HEK293 (cell line): Measurements from ENCODE around the gene SLC16A4.
"Not testable (repeated sequence)": the region's sequence is repeated elsewhere in the genome, so short reads cannot be mapped to it uniquely, and the experiment has no call there.

Experiments used
- CTCF ChIA-PET: fragments of 350-600 bp; formaldehyde crosslinking; extraction: SDS; loops from one replicate; lab custom pipeline; 2021; ENCODE audit warnings: antibody characterized with exemption; lab: Yijun Ruan, JAX
- POLR2A ChIA-PET: fragments of 300-600 bp; formaldehyde crosslinking; extraction: SDS; loops from one replicate; lab custom pipeline; 2020; ENCODE audit warnings: antibody characterized with exemption, inconsistent platforms; lab: Yijun Ruan, JAX
- H3K27ac ChIP-seq: fragments of 200-500 bp; sonication (Bioruptor generic); 2 replicates; pipeline ENCODE4 v1.5.1; 2014; ENCODE audit warnings: low read depth, low read length, control low read depth, inconsistent platforms; ENCODE audit errors: extremely low read depth
- H3K36me3 ChIP-seq, 2 experiments: fragments of 200-500 bp in 1 of 2; sonication (Bioruptor generic) in 1 of 2; 1 replicate in 1 of 2; 2 replicates in 1 of 2; pipeline ENCODE4 v1.5.1; 2014 to 2017; ENCODE audit warnings: inconsistent platforms in 2 of 2, low read length in 2 of 2; ENCODE audit not compliant: control insufficient read depth in 2 of 2, insufficient read depth in 1 of 2
- H3K4me1 ChIP-seq: fragments of 200-500 bp; sonication (Bioruptor generic); 2 replicates; pipeline ENCODE4 v1.5.1; 2014; ENCODE audit warnings: mild to moderate bottlenecking, low read length, inconsistent platforms; ENCODE audit not compliant: control insufficient read depth, insufficient read depth
- H3K4me3 ChIP-seq: 2 replicates; pipeline ENCODE4 v1.5.1; 2011; ENCODE audit warnings: low read depth, mild to moderate bottlenecking, control low read depth, low read length, moderate library complexity
- H3K9me3 ChIP-seq: fragments of 200-500 bp; sonication (Bioruptor generic); 2 replicates; pipeline ENCODE4 v1.5.1; 2014; ENCODE audit warnings: low read depth, low read length, inconsistent platforms; ENCODE audit not compliant: control insufficient read depth, insufficient read depth
- MYNN ChIP-seq: fragments of 450-650 bp; formaldehyde crosslinking; IDR thresholded peaks from 2 replicates; pipeline ENCODE4 v1.5.1; 2016; ENCODE audit warnings: missing biosample characterization, missing genetic modification characterization, borderline replicate concordance
- OVOL3 ChIP-seq: fragments of 450-650 bp; formaldehyde crosslinking; IDR thresholded peaks from 2 replicates; pipeline ENCODE4 v1.5.1; 2016; ENCODE audit warnings: missing biosample characterization, missing genetic modification characterization
- SCRT1 ChIP-seq: fragments of 450-650 bp; formaldehyde crosslinking; IDR thresholded peaks from 2 replicates; pipeline ENCODE4 v1.5.1; 2016; ENCODE audit warnings: missing biosample characterization, missing genetic modification characterization, borderline replicate concordance
- ZBTB8A ChIP-seq: fragments of 450-650 bp; formaldehyde crosslinking; IDR thresholded peaks from 2 replicates; pipeline ENCODE4 v1.5.1; 2016; ENCODE audit warnings: missing biosample characterization, missing genetic modification characterization
- ZFHX2 ChIP-seq: fragments of 450-650 bp; formaldehyde crosslinking; conservative IDR thresholded peaks from 2 replicates; pipeline ENCODE4 v1.5.1; 2016; ENCODE audit warnings: missing biosample characterization, missing genetic modification characterization
- ZNF114 ChIP-seq: fragments of 450-650 bp; formaldehyde crosslinking; IDR thresholded peaks from 2 replicates; pipeline ENCODE4 v1.5.0; 2017; ENCODE audit warnings: missing biosample characterization, missing genetic modification characterization
- ZNF266 ChIP-seq: fragments of 450-650 bp; formaldehyde crosslinking; IDR thresholded peaks from 2 replicates; pipeline ENCODE4 v1.5.1; 2016; ENCODE audit warnings: missing biosample characterization, missing genetic modification characterization, low read depth
- ZNF292 ChIP-seq: fragments of 450-650 bp; formaldehyde crosslinking; IDR thresholded peaks from 2 replicates; pipeline ENCODE4 v1.5.1; 2016; ENCODE audit warnings: low read depth, missing biosample characterization, missing genetic modification characterization, borderline replicate concordance
- ZNF473 ChIP-seq: fragments of 450-650 bp; formaldehyde crosslinking; IDR thresholded peaks from 2 replicates; pipeline ENCODE4 v1.5.1; 2017; ENCODE audit warnings: missing biosample characterization, missing genetic modification characterization
- ZNF560 ChIP-seq: fragments of 450-650 bp; formaldehyde crosslinking; IDR thresholded peaks from 2 replicates; pipeline ENCODE4 v1.5.1; 2017; ENCODE audit warnings: missing biosample characterization, missing genetic modification characterization, borderline replicate concordance
- ZNF664 ChIP-seq: fragments of 450-650 bp; formaldehyde crosslinking; IDR thresholded peaks from 2 replicates; pipeline ENCODE4 v1.5.1; 2016; ENCODE audit warnings: missing biosample characterization, missing genetic modification characterization
- ZNF707 ChIP-seq: fragments of 450-650 bp; formaldehyde crosslinking; IDR thresholded peaks from 2 replicates; pipeline ENCODE4 v1.5.1; 2016; ENCODE audit warnings: missing biosample characterization, missing genetic modification characterization
- ZSCAN16 ChIP-seq: fragments of 450-650 bp; formaldehyde crosslinking; IDR thresholded peaks from 2 replicates; pipeline ENCODE4 v1.5.1; 2016; ENCODE audit warnings: missing biosample characterization, missing genetic modification characterization
- TF ChIP-seq, protein P1 (sequence below): fragments of 450-650 bp; formaldehyde crosslinking; IDR thresholded peaks from 2 replicates; pipeline ENCODE4 v1.5.1; 2016; ENCODE audit warnings: missing biosample characterization, missing genetic modification characterization
- TF ChIP-seq, protein P2 (sequence below): fragments of 450-650 bp; formaldehyde crosslinking; IDR thresholded peaks from 2 replicates; pipeline ENCODE4 v1.5.1; 2017; ENCODE audit warnings: missing biosample characterization, missing genetic modification characterization
- TF ChIP-seq, protein P3 (sequence below): IDR thresholded peaks from 2 replicates; pipeline ENCODE4 v1.6.1; 2011; ENCODE audit warnings: mild to moderate bottlenecking, low read depth, low read length, borderline replicate concordance

Gene SLC16A4

DNA sequence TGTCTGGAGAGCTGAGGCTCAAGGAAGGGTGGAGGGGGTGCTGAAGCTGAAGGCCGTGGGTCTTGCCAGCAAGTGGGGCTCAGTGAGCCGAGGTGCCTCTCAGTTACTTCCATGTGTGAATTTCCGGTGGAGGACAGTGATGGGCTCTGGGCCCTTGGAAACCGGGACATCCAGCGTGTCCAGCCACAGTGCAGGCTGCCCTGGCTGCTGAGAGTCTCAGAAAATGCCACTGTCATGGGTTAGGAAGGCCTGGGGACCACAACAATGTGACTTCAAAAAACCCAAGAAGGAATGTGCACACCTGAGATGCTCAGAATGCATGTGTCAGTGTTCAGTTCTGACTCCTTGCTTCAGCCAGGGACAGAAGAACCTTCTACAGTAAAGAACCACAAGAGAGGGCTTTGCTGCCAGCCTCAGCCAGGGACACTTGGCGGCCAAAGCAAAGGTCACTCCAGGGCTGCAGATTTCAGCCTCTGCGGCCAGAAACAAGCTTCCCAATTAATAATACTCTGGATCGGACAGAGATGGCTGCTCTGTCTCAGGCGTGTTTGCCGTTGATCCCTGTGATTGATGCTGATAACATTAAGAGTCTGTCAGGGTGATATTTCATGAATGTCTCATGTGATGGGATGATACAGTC, 29.3 kb upstream of the SLC16A4 start:
- Histone ChIP-seq H3K4me1 (no peaks in the 10 kb centered on the region), H3K4me3 (no peak overlapping the region), H3K27ac (no peak overlapping the region), H3K36me3 (no peaks in the 10 kb centered on the region), H3K9me3 (no peaks in the 10 kb centered on the region)
- TF ChIP-seq ZFHX2 (tag by site-specific recombination) (no peak), ZSCAN16 (tag by site-specific recombination) (no peak), ZNF473 (tag by site-specific recombination) (no peak), ZNF114 (tag by site-specific recombination) (no peak), MYNN (no peak), ZNF292 (tag by site-specific recombination) (no peak), ZNF266 (tag by site-specific recombination) (no peak), OVOL3 (tag by site-specific recombination) (no peak), ZNF560 (tag by site-specific recombination) (no peak)
- TF ChIP-seq, protein P1, sequence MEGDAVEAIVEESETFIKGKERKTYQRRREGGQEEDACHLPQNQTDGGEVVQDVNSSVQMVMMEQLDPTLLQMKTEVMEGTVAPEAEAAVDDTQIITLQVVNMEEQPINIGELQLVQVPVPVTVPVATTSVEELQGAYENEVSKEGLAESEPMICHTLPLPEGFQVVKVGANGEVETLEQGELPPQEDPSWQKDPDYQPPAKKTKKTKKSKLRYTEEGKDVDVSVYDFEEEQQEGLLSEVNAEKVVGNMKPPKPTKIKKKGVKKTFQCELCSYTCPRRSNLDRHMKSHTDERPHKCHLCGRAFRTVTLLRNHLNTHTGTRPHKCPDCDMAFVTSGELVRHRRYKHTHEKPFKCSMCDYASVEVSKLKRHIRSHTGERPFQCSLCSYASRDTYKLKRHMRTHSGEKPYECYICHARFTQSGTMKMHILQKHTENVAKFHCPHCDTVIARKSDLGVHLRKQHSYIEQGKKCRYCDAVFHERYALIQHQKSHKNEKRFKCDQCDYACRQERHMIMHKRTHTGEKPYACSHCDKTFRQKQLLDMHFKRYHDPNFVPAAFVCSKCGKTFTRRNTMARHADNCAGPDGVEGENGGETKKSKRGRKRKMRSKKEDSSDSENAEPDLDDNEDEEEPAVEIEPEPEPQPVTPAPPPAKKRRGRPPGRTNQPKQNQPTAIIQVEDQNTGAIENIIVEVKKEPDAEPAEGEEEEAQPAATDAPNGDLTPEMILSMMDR: no peak
- TF ChIP-seq, protein P2, sequence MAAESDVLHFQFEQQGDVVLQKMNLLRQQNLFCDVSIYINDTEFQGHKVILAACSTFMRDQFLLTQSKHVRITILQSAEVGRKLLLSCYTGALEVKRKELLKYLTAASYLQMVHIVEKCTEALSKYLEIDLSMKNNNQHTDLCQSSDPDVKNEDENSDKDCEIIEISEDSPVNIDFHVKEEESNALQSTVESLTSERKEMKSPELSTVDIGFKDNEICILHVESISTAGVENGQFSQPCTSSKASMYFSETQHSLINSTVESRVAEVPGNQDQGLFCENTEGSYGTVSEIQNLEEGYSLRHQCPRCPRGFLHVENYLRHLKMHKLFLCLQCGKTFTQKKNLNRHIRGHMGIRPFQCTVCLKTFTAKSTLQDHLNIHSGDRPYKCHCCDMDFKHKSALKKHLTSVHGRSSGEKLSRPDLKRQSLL (tag by site-specific recombination): no peak
- TF ChIP-seq, protein P3, sequence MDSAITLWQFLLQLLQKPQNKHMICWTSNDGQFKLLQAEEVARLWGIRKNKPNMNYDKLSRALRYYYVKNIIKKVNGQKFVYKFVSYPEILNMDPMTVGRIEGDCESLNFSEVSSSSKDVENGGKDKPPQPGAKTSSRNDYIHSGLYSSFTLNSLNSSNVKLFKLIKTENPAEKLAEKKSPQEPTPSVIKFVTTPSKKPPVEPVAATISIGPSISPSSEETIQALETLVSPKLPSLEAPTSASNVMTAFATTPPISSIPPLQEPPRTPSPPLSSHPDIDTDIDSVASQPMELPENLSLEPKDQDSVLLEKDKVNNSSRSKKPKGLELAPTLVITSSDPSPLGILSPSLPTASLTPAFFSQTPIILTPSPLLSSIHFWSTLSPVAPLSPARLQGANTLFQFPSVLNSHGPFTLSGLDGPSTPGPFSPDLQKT: no peak
- CTCF ChIA-PET: interaction anchor here (1.9 kb wide), 1 partner anchor 40 kb away, joined by 5 read pairs; no protein-coding TSS in a partner anchor
- POLR2A ChIA-PET: no interaction called here

DNA sequence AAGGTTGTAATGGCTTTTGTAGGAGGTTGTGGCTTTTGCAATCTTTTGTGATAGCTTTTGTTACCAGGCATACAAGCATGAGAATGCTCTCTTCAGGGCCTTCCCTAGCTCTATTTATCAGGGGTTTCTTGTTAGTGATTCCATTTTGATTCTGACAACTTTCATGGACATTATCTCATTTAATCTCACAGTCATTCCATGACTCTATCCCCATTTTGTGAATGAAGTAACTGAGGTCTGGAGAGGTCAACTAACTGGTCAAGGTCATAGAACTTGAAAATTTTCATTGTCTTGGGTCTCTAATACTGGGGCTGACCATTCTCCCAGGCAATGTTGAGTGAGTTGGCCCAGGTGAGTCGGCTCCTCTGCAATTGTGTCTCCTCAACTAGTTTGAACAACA, 27.9 kb upstream of the SLC16A4 start:
- H3K9me3 ChIP-seq: no peaks in the 10 kb centered on the region
- H3K27ac ChIP-seq: no peak overlapping the region
- ChIA-PET CTCF (interaction anchor here (0.9 to 11.5 kb wide), 4 partner anchors 9 to 77 kb away, joined by 3 to 305 read pairs (median 4); partner anchors contain the start of gene PROK1), POLR2A (no interaction called here)
- H3K4me3 ChIP-seq: no peak overlapping the region
- no peaks in the 10 kb centered on the region for H3K4me1 ChIP-seq
- TF ChIP-seq ZNF707 (no peak), ZNF664 (tag by site-specific recombination) (0 out of 2 replicates have a peak, but pooled peaks have one; percentile 46), ZBTB8A (tag by site-specific recombination) (no peak), SCRT1 (tag by site-specific recombination) (no peak)
- TF ChIP-seq, all 188 proteins: peak for 1
- no peaks in the 10 kb centered on the region for H3K36me3 ChIP-seq

DNA sequence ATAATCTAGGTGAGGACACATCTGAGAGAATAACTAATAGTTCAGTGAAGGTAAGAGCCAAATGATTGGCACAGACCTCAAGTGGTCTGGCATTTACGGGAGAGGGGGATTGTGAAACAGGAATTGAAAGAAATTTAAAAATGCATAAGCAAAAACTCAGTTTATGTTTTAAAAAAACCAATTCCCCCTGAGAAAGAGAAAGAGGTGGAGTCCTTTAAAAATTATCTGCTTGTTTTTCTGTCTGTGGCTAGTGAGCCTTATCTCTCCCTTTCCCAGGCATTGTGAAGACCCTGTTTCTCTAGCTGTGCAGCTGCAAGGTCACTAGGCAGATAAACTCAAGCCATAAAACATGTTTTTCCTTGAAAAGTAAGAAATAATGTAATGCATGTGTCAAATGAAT, 22.2 kb upstream of the SLC16A4 start:
- ChIA-PET CTCF (interaction anchor here (0.8 to 11.5 kb wide), 20 partner anchors 8 to 225 kb away, joined by 3 to 305 read pairs (median 4); partner anchors contain the start of gene PROK1), POLR2A (interaction anchor here (0.6 to 1.1 kb wide), 2 partner anchors 74 to 83 kb away, joined by 3 read pairs; partner anchors contain the start of gene RBM15)
- not testable (repeated sequence) for H3K36me3 ChIP-seq, H3K9me3 ChIP-seq, H3K4me1 ChIP-seq, H3K4me3 ChIP-seq, H3K27ac ChIP-seq
